B cell (primary cell): ENCODE measurements around the gene OXTR. TPM values are rescaled to one million over a fixed set of nuclear protein-coding genes. Genes with fewer than 3 reads are reported as not detected.

Source experiments
- ATAC-seq: fragments of 200-7000 bp; cut with Tn5 transposase; one replicate; pipeline ENCODE4 v1.10.0; 2021; ENCODE audit warnings: low read depth, mild to moderate bottlenecking, moderate number of reproducible peaks, moderate library complexity
- CTCF ChIA-PET: fragments of 350-600 bp; sonication (Branson Sonifier 250); formaldehyde crosslinking; loops from one replicate; lab custom pipeline; 2021; ENCODE audit warnings: antibody characterized with exemption, inconsistent platforms; lab: Charles Lee
- POLR2A ChIA-PET: fragments of 350-600 bp; sonication (Branson Sonifier 250); formaldehyde crosslinking; loops from one replicate; lab custom pipeline; 2021; ENCODE audit warnings: antibody characterized with exemption; lab: Charles Lee
- DNase-seq: peaks from one replicate; pipeline ENCODE4 v3.0.0; 2013
- H2AFZ ChIP-seq: 2 replicates; pipeline ENCODE4 v1.6.1; 2012; ENCODE audit warnings: mild to moderate bottlenecking, low read depth, low read length; ENCODE audit not compliant: insufficient read depth, poor library complexity, severe bottlenecking
- H3K27ac ChIP-seq, 2 donors: 1 replicate in 1 of 2; 2 replicates in 1 of 2; pipeline ENCODE4 v1.5.1; 2012 to 2013; ENCODE audit warnings: low read length in 2 of 2, mild to moderate bottlenecking in 2 of 2, moderate library complexity in 1 of 2
- H3K27me3 ChIP-seq, 4 experiments: fragments of 200-600 bp in 1 of 4; sonication (generic) in 1 of 4; replicated peaks in 1 of 4; 1 replicate in 2 of 4; 2 replicates in 2 of 4; pipeline versions ENCODE4 v1.6.1 to v1.7.0; 2013 to 2016; ENCODE audit warnings: low read length in 3 of 4, mild to moderate bottlenecking in 2 of 4, mixed read lengths in 1 of 4, moderate library complexity in 1 of 4; ENCODE audit not compliant: insufficient read depth in 4 of 4, control insufficient read depth in 3 of 4; ENCODE audit errors: control extremely low read depth in 1 of 4
- H3K36me3 ChIP-seq, 2 experiments: replicated peaks in 1 of 2; 1 replicate in 1 of 2; 2 replicates in 1 of 2; pipeline versions ENCODE4 v1.6.1 to v1.7.1; 2013; ENCODE audit warnings: low read length in 1 of 2; ENCODE audit not compliant: insufficient read depth in 2 of 2, control insufficient read depth in 1 of 2; ENCODE audit errors: control extremely low read depth in 1 of 2, extremely low read depth in 1 of 2
- H3K4me1 ChIP-seq, 2 donors: fragments of 200-600 bp in 1 of 2; sonication (generic) in 1 of 2; 1 replicate in 1 of 2; 2 replicates in 1 of 2; pipeline versions ENCODE4 v1.5.1 to v1.6.1; 2013 to 2017; ENCODE audit warnings: low read length in 2 of 2; ENCODE audit not compliant: control insufficient read depth in 2 of 2, insufficient read depth in 2 of 2
- H3K4me2 ChIP-seq: replicated peaks from 2 replicates; pipeline ENCODE3; 2012; ENCODE audit warnings: mild to moderate bottlenecking, low read depth, low read length; ENCODE audit not compliant: poor library complexity, severe bottlenecking
- H3K4me3 ChIP-seq, 5 experiments: fragments of 200-600 bp in 1 of 5; sonication (generic) in 1 of 5; 1 replicate in 3 of 5; 2 replicates in 2 of 5; pipeline versions ENCODE4 v1.5.1 to v1.7.0; 2011 to 2016; ENCODE audit warnings: low read length in 4 of 5, mild to moderate bottlenecking in 4 of 5, low read depth in 2 of 5, control low read depth in 1 of 5, moderate library complexity in 1 of 5; ENCODE audit not compliant: insufficient read depth in 1 of 5; ENCODE audit errors: control extremely low read depth in 1 of 5, extremely low read depth in 1 of 5
- H3K79me2 ChIP-seq: fragments of 200-600 bp; sonication (generic); one replicate; pipeline ENCODE4 v1.6.0; 2016; ENCODE audit warnings: low read length; ENCODE audit not compliant: control insufficient read depth, insufficient read depth
- H3K9ac ChIP-seq: fragments of 200-600 bp; sonication (generic); 2 replicates; pipeline ENCODE4 v1.6.1; 2017; ENCODE audit warnings: mild to moderate bottlenecking, low read length, moderate library complexity
- H3K9me3 ChIP-seq, 3 donors: one replicate each; pipeline versions ENCODE4 v1.6.1 to v1.7.1; 2013; ENCODE audit warnings: low read length in 2 of 3; ENCODE audit not compliant: control insufficient read depth in 2 of 3, insufficient read depth in 1 of 3; ENCODE audit errors: control extremely low read depth in 1 of 3
- H4K20me1 ChIP-seq: 2 replicates; pipeline ENCODE4 v1.6.0; 2012; ENCODE audit warnings: mild to moderate bottlenecking, low read length; ENCODE audit not compliant: insufficient read depth, control insufficient read depth, poor library complexity, severe bottlenecking
- H3K27ac Mint-ChIP-seq: one replicate; pipeline ENCODE4 v1.8.0; 2021; ENCODE audit warnings: mixed read lengths
- H3K27me3 Mint-ChIP-seq: one replicate; pipeline ENCODE4 v1.8.0; 2021; ENCODE audit warnings: mixed read lengths
- H3K4me1 Mint-ChIP-seq: one replicate; pipeline ENCODE4 v1.8.0; 2021; ENCODE audit warnings: mixed read lengths
- H3K4me3 Mint-ChIP-seq: one replicate; pipeline ENCODE4 v1.8.0; 2021; ENCODE audit warnings: mixed read lengths
- H3K9me3 Mint-ChIP-seq: one replicate; pipeline ENCODE4 v1.8.0; 2022; ENCODE audit warnings: mixed read lengths; ENCODE audit not compliant: insufficient read depth
- EZH2 ChIP-seq: IDR thresholded peaks from 2 replicates; pipeline ENCODE4 v1.6.1; 2012; ENCODE audit warnings: borderline replicate concordance, low read depth, mild to moderate bottlenecking, moderate library complexity, low read length; ENCODE audit not compliant: insufficient read depth, poor library complexity, severe bottlenecking
- WGBS: methylation state at CpG from one replicate; pipeline ENCODE4 v1.1.5; 2013; ENCODE audit warnings: missing lambda C conversion rate; ENCODE audit not compliant: insufficient coverage; 5-methylcytosine and 5-hydroxymethylcytosine counted together
- intact Hi-C: fragments of 100-400 bp; cut with micrococcal nuclease; formaldehyde crosslinking; loops from one replicate; pipeline ENCODE4 v1.10.0; 2022
- polyA plus RNA-seq: library from polyadenylated mRNA; depleted of rRNA; stranded (reverse); fragments of >200 nt; gene quantifications from 2 replicates; pipeline ENCODE4 v1.2.3, GENCODE V29; 2012
- total RNA-seq, 2 donors: library from RNA; stranded (reverse); fragments of 120-200 nt in 1 of 2; gene quantifications; 1 replicate in 1 of 2; 2 replicates in 1 of 2; pipeline versions ENCODE4 v1.2.3 to v1.2.4, GENCODE V29; 2013 to 2022
- TF ChIP-seq, protein P1 (sequence below): fragments of 200-600 bp; IDR thresholded peaks from one replicate; pipeline ENCODE4 v1.8.0; 2022; ENCODE audit warnings: antibody characterized with exemption, mild to moderate bottlenecking

The OXTR gene
- total and polyA plus RNA-seq, 2 donors (not counting 1 experiment from before 2014, with no cell fraction given) = 0.13 to 0.17 TPM

GRCh38 chr3:8734908-8735307, 34.5 kb downstream of the OXTR start:
- H3K27me3 Mint-ChIP-seq = peaks cover 11% of the 10 kb centered on the region
- CTCF ChIA-PET = no interaction called here
- intact Hi-C loops = no loop called here

GRCh38 chr3:8734137-8734878, 35.1 kb downstream of the OXTR start:
- Histone ChIP-seq H3K4me2 (no peak overlapping the region), H3K9me3 (peaks cover 0 to 3% (median 0%) of the 10 kb centered on the region in 3 donors), H3K36me3 (no peaks in the 10 kb centered on the region), H2AFZ (no peak overlapping the region), H3K27ac (no peak overlapping the region), H3K27me3 (no peaks in the 10 kb centered on the region), H4K20me1 (no peaks in the 10 kb centered on the region), H3K4me1 (no peaks in the 10 kb centered on the region), H3K79me2 (no peaks in the 10 kb centered on the region), H3K9ac (no peak overlapping the region), H3K4me3 (no peak overlapping the region)
- no peak for ATAC-seq
- ChIA-PET POLR2A (no interaction called here), CTCF (no interaction called here)
- no peak for DNase-seq
- TF ChIP-seq EZH2 = no peak
- TF ChIP-seq, protein P1, sequence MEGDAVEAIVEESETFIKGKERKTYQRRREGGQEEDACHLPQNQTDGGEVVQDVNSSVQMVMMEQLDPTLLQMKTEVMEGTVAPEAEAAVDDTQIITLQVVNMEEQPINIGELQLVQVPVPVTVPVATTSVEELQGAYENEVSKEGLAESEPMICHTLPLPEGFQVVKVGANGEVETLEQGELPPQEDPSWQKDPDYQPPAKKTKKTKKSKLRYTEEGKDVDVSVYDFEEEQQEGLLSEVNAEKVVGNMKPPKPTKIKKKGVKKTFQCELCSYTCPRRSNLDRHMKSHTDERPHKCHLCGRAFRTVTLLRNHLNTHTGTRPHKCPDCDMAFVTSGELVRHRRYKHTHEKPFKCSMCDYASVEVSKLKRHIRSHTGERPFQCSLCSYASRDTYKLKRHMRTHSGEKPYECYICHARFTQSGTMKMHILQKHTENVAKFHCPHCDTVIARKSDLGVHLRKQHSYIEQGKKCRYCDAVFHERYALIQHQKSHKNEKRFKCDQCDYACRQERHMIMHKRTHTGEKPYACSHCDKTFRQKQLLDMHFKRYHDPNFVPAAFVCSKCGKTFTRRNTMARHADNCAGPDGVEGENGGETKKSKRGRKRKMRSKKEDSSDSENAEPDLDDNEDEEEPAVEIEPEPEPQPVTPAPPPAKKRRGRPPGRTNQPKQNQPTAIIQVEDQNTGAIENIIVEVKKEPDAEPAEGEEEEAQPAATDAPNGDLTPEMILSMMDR = no peak
- H3K27me3 Mint-ChIP-seq = peaks cover 12% of the 10 kb centered on the region
- WGBS = 91% methylated on average over 16 of the region's 19 CpGs
- intact Hi-C loops = no loop called here
- no peak overlapping the region for H3K4me3 Mint-ChIP-seq
- no peak overlapping the region for H3K27ac Mint-ChIP-seq
- no peaks in the 10 kb centered on the region for H3K4me1 Mint-ChIP-seq
- no peaks in the 10 kb centered on the region for H3K9me3 Mint-ChIP-seq

More at GRCh38 chr3:8734908-8735307, 34.5 kb downstream of the OXTR start:
- Mint-ChIP-seq H3K4me1 (no peaks in the 10 kb centered on the region), H3K27ac (no peak overlapping the region), H3K4me3 (no peak overlapping the region), H3K9me3 (no peaks in the 10 kb centered on the region)
- H3K27ac ChIP-seq = no peak overlapping the region
- ATAC-seq (no peak), DNase-seq (no peak)
- no CpG with 5 or more reads among the region's 1 CpG for WGBS
- H3K36me3 ChIP-seq = no peaks in the 10 kb centered on the region
- H3K9me3 ChIP-seq = peaks cover 0 to 6% (median 0%) of the 10 kb centered on the region in 3 donors
- H2AFZ ChIP-seq = no peak overlapping the region
- TF ChIP-seq EZH2 = no peak
- TF ChIP-seq, protein P1 = no peak
- H4K20me1 ChIP-seq = no peaks in the 10 kb centered on the region
- no peaks in the 10 kb centered on the region for H3K4me1 ChIP-seq
- H3K9ac ChIP-seq = no peak overlapping the region
- H3K4me2 ChIP-seq = no peak overlapping the region
- H3K4me3 ChIP-seq = no peak overlapping the region
- POLR2A ChIA-PET = no interaction called here
- no peaks in the 10 kb centered on the region for H3K27me3 ChIP-seq
- no peaks in the 10 kb centered on the region for H3K79me2 ChIP-seq
